ENCODE results near the gene C13orf42.
"Not testable (repeated sequence)": the region's sequence is repeated elsewhere in the genome, so short reads cannot be mapped to it uniquely, and the experiment has no call there.

Gene C13orf42

GRCh38 chr13:51120873-51121272 is 9.8 kb upstream of the C13orf42 start:
- DNase-seq (ENCODE audit: low read depth): peak; percentile 13

GRCh38 chr13:51118809-51119431 is 7.8 kb upstream of the C13orf42 start:
- DNase-seq (ENCODE audit: low read depth): no peak

- no peak for DNase-seq (ENCODE audit: low read depth)
Measured at GRCh38 chr13:51113969-51114368, 2.9 kb upstream of the C13orf42 start.

- DNase-seq (ENCODE audit: low read depth): no peak
Measured at GRCh38 chr13:51113186-51113881, 2.3 kb upstream of the C13orf42 start.

GRCh38 chr13:51112771-51113170 is 1.7 kb upstream of the C13orf42 start:
- DNase-seq (ENCODE audit: low read depth): peak; percentile 9

GRCh38 chr13:51111997-51112396 is 923 bp upstream of the C13orf42 start:
- DNase-seq (ENCODE audit: low read depth): no peak

GRCh38 chr13:51107996-51108395 is 3.1 kb downstream of the C13orf42 start:
- no peak for DNase-seq (ENCODE audit: low read depth)

- DNase-seq (ENCODE audit: low read depth): no peak
Measured at GRCh38 chr13:51105046-51105445, 6.0 kb downstream of the C13orf42 start.

- no peak for DNase-seq (ENCODE audit: low read depth)
Measured at GRCh38 chr13:51101636-51102235, 9.3 kb downstream of the C13orf42 start.

- DNase-seq (ENCODE audit: low read depth): no peak
Measured at GRCh38 chr13:51097353-51098043, 13.6 kb downstream of the C13orf42 start.

- no peak for DNase-seq (ENCODE audit: low read depth)
Measured at GRCh38 chr13:51096131-51096530, 14.9 kb downstream of the C13orf42 start.

- no peak for DNase-seq (ENCODE audit: low read depth)
Measured at GRCh38 chr13:51093574-51093973, 17.5 kb downstream of the C13orf42 start.

- no peak for DNase-seq (ENCODE audit: low read depth)
Measured at GRCh38 chr13:51091839-51092238, 19.2 kb downstream of the C13orf42 start.

- DNase-seq (ENCODE audit: low read depth): no peak
Measured at GRCh38 chr13:51083706-51084105, 27.4 kb downstream of the C13orf42 start.

- DNase-seq (ENCODE audit: low read depth): not testable (repeated sequence)
Measured at GRCh38 chr13:51080478-51081065, 30.5 kb downstream of the C13orf42 start.

GRCh38 chr13:51071493-51071892 is 39.6 kb downstream of the C13orf42 start:
- no peak for DNase-seq (ENCODE audit: low read depth)

GRCh38 chr13:51070005-51070649 is 40.9 kb downstream of the C13orf42 start:
- peak; percentile 79 for DNase-seq (ENCODE audit: low read depth)

- no peak for DNase-seq (ENCODE audit: low read depth)
Measured at GRCh38 chr13:51068501-51068900, 42.6 kb downstream of the C13orf42 start.

GRCh38 chr13:51067706-51068105 is 43.4 kb downstream of the C13orf42 start:
- no peak for DNase-seq (ENCODE audit: low read depth)

GRCh38 chr13:51067210-51067701 is 43.8 kb downstream of the C13orf42 start:
- no peak for DNase-seq (ENCODE audit: low read depth)

- DNase-seq (ENCODE audit: low read depth): peak; percentile 73
Measured at GRCh38 chr13:51066091-51066831, 44.8 kb downstream of the C13orf42 start.

Measured in ELR (cell line).